ENCODE results near the gene EIF3C.
"Not testable (repeated sequence)": the region's sequence is repeated elsewhere in the genome, so short reads cannot be mapped to it uniquely, and the experiment has no call there.

DNA sequence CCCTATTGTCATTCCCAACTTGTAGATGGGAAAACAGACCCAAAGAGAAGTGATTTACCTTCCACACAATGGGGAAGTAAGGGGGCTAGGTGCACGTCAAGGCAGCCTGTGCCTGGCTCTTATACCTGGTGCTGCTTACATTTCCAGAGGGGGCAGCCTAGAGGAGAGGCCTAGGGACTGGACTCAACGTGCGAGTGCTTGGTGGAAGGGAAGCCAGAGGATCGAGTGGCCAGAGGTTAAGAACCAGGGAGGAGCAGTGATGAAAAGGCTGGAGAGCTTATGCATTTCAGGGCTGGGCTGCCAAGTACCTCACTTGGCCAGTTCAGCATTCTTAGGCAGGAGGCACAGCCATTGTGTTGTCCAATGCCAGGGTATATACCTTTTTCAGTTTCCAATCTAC, 71.1 kb downstream of the EIF3C start:
- not testable (repeated sequence) for TF ChIP-seq CTCF (IDR thresholded peaks at IDR 0.05; ENCODE audit: borderline replicate concordance, extremely low read depth, low read length, poor library complexity, severe bottlenecking); EZH2 (IDR thresholded peaks at IDR 0.05; ENCODE audit: borderline replicate concordance, low read depth, low read length, severe bottlenecking)

Data from DND-41 (cell line).